ENCODE data around the gene CAV2.

- no peak for TF ChIP-seq TAF1 (IDR thresholded peaks at IDR 0.05; ENCODE audit: borderline replicate concordance, low read depth, low read length)
- TF ChIP-seq, protein P1, sequence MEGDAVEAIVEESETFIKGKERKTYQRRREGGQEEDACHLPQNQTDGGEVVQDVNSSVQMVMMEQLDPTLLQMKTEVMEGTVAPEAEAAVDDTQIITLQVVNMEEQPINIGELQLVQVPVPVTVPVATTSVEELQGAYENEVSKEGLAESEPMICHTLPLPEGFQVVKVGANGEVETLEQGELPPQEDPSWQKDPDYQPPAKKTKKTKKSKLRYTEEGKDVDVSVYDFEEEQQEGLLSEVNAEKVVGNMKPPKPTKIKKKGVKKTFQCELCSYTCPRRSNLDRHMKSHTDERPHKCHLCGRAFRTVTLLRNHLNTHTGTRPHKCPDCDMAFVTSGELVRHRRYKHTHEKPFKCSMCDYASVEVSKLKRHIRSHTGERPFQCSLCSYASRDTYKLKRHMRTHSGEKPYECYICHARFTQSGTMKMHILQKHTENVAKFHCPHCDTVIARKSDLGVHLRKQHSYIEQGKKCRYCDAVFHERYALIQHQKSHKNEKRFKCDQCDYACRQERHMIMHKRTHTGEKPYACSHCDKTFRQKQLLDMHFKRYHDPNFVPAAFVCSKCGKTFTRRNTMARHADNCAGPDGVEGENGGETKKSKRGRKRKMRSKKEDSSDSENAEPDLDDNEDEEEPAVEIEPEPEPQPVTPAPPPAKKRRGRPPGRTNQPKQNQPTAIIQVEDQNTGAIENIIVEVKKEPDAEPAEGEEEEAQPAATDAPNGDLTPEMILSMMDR (IDR thresholded peaks at IDR 0.05): no peak
- no peak for TF ChIP-seq ELF1 (IDR thresholded peaks at IDR 0.05)
- TF ChIP-seq YY1 (IDR thresholded peaks at IDR 0.05; ENCODE audit: low read depth): no peak
- TF ChIP-seq NRF1 (IDR thresholded peaks at IDR 0.05; ENCODE audit: low read depth, low read length): no peak
- TF ChIP-seq REST (IDR thresholded peaks at IDR 0.05; ENCODE audit: low read depth, low read length): no peak
- TF ChIP-seq POLR2AphosphoS5 (IDR thresholded peaks at IDR 0.05; ENCODE audit: low read depth, low read length): no peak
- TF ChIP-seq SMC3 (IDR thresholded peaks at IDR 0.05; ENCODE audit: low read depth, low read length): no peak
- TF ChIP-seq CHD2 (IDR thresholded peaks at IDR 0.05; ENCODE audit: low read length, partially characterized antibody): no peak
- TF ChIP-seq PBX3 (IDR thresholded peaks at IDR 0.05): no peak
These were observed 38.6 kb downstream of the CAV2 start for GRCh38 chr7:116538138-116538537.

All from SK-N-SH (cell line).